Cardiac muscle cell (in vitro differentiated cells and primary cell): ENCODE measurements around the gene SLC16A10. TPM values are rescaled to one million over a fixed set of nuclear protein-coding genes. Genes with fewer than 3 reads are reported as not detected.

Experiments
- DNase-seq, 2 donors: peaks; one replicate each; pipeline versions ENCODE4 v3.0.0 to v3.0.0-alpha.2; 2010 to 2017; ENCODE audit warnings: low read depth in 1 of 2, low spot score in 1 of 2
- H3K27ac ChIP-seq: fragments of 200-600 bp; sonication (generic); 2 replicates; pipeline ENCODE4 v1.5.1; 2016
- H3K27me3 ChIP-seq: fragments of 200-600 bp; sonication (generic); 2 replicates; pipeline ENCODE4 v1.6.0; 2016; ENCODE audit warnings: control low read depth
- H3K36me3 ChIP-seq: fragments of 200-600 bp; sonication (generic); 2 replicates; pipeline ENCODE4 v1.5.1; 2016; ENCODE audit warnings: control low read depth
- H3K4me1 ChIP-seq: fragments of 200-600 bp; sonication (generic); 2 replicates; pipeline ENCODE4 v1.8.1; 2017; ENCODE audit warnings: low read depth, mild to moderate bottlenecking, mixed run types
- H3K4me3 ChIP-seq: fragments of 200-600 bp; sonication (generic); 2 replicates; pipeline ENCODE4 v1.5.1; 2016; ENCODE audit warnings: mild to moderate bottlenecking
- H3K9me3 ChIP-seq: fragments of 200-600 bp; sonication (generic); 2 replicates; pipeline ENCODE4 v1.5.1; 2017; ENCODE audit warnings: low read depth, mild to moderate bottlenecking, control low read depth
- CTCF ChIP-seq: IDR thresholded peaks from 2 replicates; pipeline ENCODE4 v1.5.1; 2012; ENCODE audit warnings: low read depth, mild to moderate bottlenecking, low read length
- polyA plus RNA-seq: library from polyadenylated mRNA; unstranded; fragments of >200 nt; fragmentation: Nextera tagmentation; extraction: Ambion mirVana; gene quantifications from 2 replicates; pipeline ENCODE4 v1.2.1, GENCODE V29; 2016
- total RNA-seq: library from RNA; depleted of rRNA; stranded (reverse); fragments of >200 nt; gene quantifications from 2 replicates; pipeline ENCODE4 v1.2.3, GENCODE V29; 2016

The SLC16A10 gene
- total RNA-seq: 14.6 and 21.4 TPM in 2 replicates
- 8.1 and 8.3 TPM in 2 replicates for polyA plus RNA-seq

GRCh38 chr6:111087106-111087835 lies at the start of gene SLC16A10:
Gene SLC16A10, plus strand, starts transcription at chr6:111087503. Its CDS starts 250 bp downstream, at chr6:111087753.
- Histone ChIP-seq H3K4me3 (peak within 1 kb of the TSS; percentile 75), H3K27ac (no peak within 1 kb of the TSS), H3K27me3 (peaks cover 22% of the 10 kb centered on the region), H3K9me3 (no peaks in the 10 kb centered on the region), H3K4me1 (no peaks in the 10 kb centered on the region), H3K36me3 (no peaks in the 10 kb centered on the region)
- DNase-seq: peak; percentile 23 to 91
- no peak for TF ChIP-seq CTCF

- H3K4me3 ChIP-seq: no peak overlapping the region
- no peak for DNase-seq
- no peak overlapping the region for H3K27ac ChIP-seq
- no peaks in the 10 kb centered on the region for H3K9me3 ChIP-seq
- no peak for TF ChIP-seq CTCF
- no peaks in the 10 kb centered on the region for H3K36me3 ChIP-seq
- H3K4me1 ChIP-seq: peaks cover 6% of the 10 kb centered on the region
- H3K27me3 ChIP-seq: no peaks in the 10 kb centered on the region
Measured at GRCh38 chr6:111038534-111039252, 48.6 kb upstream of the SLC16A10 start.

GRCh38 chr6:111041917-111042316 lies 45.4 kb upstream of the SLC16A10 start:
- no peaks in the 10 kb centered on the region for H3K27me3 ChIP-seq
- no peak for DNase-seq
- no peak for TF ChIP-seq CTCF
- no peaks in the 10 kb centered on the region for H3K4me1 ChIP-seq
- H3K9me3 ChIP-seq: no peaks in the 10 kb centered on the region
- H3K27ac ChIP-seq: no peak overlapping the region
- no peak overlapping the region for H3K4me3 ChIP-seq
- H3K36me3 ChIP-seq: no peaks in the 10 kb centered on the region

GRCh38 chr6:111047244-111047643 lies 40.1 kb upstream of the SLC16A10 start:
- H3K4me1 ChIP-seq: no peaks in the 10 kb centered on the region
- TF ChIP-seq CTCF: no peak
- H3K9me3 ChIP-seq: no peaks in the 10 kb centered on the region
- H3K36me3 ChIP-seq: no peaks in the 10 kb centered on the region
- no peaks in the 10 kb centered on the region for H3K27me3 ChIP-seq
- no peak overlapping the region for H3K4me3 ChIP-seq
- H3K27ac ChIP-seq: no peak overlapping the region
- DNase-seq: no peak

GRCh38 chr6:111050261-111051023 lies 36.9 kb upstream of the SLC16A10 start:
- Histone ChIP-seq H3K4me1 (no peaks in the 10 kb centered on the region), H3K27me3 (no peaks in the 10 kb centered on the region), H3K36me3 (no peaks in the 10 kb centered on the region), H3K9me3 (no peaks in the 10 kb centered on the region), H3K27ac (no peak overlapping the region), H3K4me3 (no peak overlapping the region)
- no peak for TF ChIP-seq CTCF
- DNase-seq: no peak
